Dermis blood vessel endothelial cell (primary cell): ENCODE results near the gene TOM1L2. TPM values are rescaled to one million over a fixed set of nuclear protein-coding genes. Genes with fewer than 3 reads are reported as not detected.

ENCODE experiments used
- DNase-seq: peaks from one replicate; pipeline ENCODE4 v3.0.0; 2010
- total RNA-seq: library from RNA; depleted of rRNA; stranded (reverse); fragments of >200 nt; gene quantifications from 2 replicates; pipeline ENCODE4 v1.2.3, GENCODE V29; 2014

TOM1L2 gene
- total RNA-seq, 1 donor from 2014 or later = 21.6 TPM

DNA sequence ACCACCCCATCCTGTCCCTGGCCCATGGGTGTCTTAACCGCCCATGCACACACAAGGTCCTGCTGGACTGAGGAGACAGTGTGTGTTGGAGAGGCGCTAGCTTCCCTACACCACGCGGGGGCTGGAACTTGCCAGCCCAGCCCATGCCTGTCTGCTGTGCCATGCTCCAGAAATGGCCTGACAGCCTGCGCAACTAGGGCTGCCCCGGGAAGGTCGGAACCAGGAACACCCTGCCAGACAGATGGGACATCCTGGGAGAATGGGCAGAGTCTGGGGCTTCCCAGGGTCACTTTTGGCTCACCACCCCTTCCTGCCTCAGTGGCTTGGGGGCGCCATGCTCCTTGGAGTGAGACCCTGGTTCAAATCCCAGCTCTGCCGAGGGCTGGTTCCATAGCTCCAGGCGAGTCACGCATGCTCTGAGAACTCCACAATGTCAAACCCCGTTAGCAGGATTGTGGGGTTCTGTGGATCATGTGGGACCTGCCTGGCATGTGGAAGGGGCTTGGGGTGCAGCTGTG is 171.6 kb downstream of the TOM1L2 start:
- DNase-seq = no peak

DNA sequence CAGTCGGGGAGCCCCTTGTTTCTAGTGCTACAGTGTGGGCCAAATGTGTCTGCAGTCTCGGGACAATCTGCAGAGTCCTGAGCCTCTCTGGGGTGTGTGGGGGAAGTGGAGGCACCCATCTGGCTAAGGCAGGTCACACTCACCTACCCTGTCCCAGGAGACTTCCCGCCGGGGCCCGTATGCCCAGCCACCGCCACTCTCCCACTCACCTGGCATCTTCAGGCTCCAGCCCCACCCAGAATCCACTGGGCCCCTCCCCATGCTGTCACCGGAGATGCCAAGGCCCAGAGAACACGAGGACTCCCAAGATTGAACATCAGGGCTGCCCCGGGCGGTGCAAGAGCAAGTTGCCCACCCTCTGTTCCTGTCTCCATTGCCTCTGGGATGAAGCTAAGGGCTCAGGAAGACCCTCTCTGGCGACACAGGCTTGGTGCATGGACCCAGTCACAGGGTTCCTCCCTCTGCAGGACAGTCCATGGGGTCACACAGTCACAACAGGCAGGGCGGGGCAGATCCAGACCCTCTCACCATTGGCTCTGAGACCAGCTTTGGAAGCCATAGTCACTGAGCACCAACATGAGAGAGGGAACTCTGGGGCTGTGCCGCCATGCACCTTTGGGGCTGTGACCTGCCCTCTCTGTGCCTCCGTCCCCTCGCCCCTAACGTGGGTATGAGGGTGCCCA is 173.5 kb downstream of the TOM1L2 start:
- no peak for DNase-seq

DNA sequence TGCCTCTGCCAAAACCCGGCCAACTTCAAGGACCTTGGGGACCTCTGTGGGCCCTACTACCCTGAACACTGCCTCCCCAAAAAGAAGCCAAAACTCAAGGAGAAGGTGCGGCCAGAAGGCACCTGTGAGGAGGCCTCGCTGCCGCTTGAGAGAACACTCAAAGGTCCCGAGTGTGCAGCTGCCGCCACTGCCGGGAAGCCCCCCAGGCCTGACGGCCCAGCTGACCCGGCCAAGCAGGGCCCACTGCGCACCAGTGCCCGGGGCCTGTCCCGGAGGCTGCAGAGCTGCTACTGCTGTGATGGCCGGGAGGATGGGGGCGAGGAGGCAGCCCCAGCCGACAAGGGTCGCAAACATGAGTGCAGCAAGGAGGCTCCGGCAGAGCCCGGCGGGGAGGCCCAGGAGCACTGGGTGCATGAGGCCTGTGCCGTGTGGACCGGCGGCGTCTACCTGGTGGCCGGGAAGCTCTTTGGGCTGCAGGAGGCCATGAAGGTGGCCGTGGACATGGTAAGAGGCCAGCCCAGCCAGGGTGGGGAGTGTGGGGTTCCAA is 174.1 kb downstream of the TOM1L2 start:
- no peak for DNase-seq

DNA sequence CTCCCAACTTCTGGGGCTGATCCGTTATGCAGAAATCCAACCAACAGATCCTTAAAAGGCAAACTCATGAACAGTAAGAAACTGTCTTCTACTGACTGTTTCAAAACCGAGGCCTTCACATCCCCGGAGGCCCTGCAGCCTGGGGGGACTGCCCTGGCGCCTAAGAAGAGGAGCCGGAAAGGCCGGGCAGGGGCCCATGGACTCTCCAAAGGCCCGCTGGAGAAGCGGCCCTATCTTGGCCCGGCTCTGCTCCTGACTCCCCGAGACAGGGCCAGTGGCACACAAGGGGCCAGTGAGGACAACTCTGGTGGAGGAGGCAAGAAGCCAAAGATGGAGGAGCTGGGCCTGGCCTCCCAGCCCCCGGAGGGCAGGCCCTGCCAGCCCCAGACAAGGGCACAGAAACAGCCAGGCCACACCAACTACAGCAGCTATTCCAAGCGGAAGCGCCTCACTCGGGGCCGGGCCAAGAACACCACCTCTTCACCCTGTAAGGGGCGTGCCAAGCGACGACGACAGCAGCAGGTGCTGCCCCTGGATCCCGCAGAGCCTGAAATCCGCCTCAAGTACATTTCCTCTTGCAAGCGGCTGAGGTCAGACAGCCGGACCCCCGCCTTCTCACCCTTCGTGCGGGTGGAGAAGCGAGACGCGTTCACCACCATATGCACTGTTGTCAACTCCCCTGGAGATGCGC is 174.9 kb downstream of the TOM1L2 start:
- no peak for DNase-seq

DNA sequence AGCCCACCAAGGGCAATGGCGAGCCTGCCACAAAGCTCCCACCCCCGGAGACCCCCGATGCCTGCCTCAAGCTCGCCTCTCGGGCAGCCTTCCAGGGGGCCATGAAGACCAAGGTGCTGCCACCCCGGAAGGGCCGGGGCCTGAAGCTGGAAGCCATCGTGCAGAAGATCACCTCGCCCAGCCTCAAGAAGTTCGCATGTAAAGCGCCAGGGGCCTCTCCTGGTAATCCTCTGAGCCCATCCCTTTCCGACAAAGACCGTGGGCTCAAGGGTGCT is 175.5 kb downstream of the TOM1L2 start:
- DNase-seq = no peak

DNA sequence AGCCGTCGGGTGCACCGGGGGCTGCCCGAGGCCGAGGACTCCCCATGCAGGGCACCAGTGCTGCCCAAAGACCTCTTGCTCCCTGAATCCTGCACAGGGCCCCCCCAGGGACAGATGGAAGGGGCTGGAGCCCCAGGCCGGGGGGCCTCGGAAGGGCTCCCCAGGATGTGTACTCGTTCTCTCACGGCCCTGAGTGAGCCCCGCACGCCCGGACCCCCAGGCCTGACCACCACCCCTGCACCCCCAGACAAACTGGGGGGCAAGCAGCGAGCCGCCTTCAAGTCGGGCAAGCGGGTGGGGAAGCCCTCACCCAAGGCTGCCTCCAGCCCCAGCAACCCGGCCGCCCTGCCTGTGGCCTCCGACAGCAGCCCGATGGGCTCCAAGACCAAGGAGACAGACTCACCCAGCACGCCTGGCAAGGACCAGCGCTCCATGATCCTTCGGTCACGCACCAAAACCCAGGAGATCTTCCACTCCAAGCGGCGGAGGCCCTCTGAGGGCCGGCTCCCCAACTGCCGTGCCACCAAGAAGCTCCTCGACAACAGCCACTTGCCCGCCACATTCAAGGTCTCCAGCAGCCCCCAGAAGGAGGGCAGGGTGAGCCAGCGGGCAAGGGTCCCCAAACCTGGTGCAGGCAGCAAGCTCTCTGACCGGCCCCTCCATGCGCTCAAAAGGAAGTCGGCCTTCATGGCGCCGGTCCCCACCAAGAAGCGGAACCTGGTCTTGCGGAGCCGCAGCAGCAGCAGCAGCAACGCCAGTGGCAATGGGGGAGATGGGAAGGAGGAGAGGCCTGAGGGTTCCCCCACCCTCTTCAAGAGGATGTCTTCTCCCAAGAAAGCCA is 176.0 kb downstream of the TOM1L2 start:
- DNase-seq = no peak

DNA sequence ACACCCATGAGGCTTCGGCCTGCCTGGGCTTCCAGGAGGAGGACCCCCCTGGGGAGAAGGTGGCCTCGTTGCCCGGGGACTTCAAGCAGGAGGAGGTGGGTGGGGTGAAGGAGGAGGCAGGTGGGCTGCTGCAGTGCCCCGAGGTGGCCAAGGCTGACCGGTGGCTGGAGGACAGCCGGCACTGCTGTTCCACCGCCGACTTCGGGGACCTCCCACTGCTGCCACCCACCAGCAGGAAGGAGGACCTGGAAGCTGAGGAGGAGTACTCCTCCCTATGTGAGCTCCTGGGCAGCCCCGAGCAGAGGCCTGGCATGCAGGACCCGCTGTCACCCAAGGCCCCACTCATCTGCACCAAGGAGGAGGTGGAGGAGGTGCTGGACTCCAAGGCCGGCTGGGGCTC is 176.9 kb downstream of the TOM1L2 start:
- no peak for DNase-seq

DNA sequence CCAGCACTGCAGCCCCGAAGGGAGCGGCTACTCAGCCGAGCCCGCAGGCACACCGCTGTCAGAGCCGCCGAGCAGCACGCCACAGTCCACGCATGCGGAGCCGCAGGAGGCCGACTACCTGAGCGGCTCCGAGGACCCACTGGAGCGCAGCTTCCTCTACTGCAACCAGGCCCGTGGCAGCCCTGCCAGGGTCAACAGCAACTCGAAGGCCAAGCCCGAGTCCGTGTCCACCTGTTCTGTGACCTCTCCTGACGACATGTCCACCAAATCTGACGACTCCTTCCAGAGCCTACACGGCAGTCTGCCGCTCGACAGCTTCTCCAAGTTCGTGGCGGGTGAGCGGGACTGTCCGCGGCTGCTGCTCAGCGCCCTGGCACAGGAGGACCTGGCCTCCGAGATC is 177.8 kb downstream of the TOM1L2 start:
- DNase-seq = no peak

Other genes starting within 250 kb of the TOM1L2 start
- 28.8 and 71.5 TPM in 2 replicates for gene SREBF1, start 135.4 kb downstream of the TOM1L2 start, total RNA-seq
- gene DRC3, start 462 bp upstream of the TOM1L2 start, total RNA-seq = 1.5 and 2.5 TPM in 2 replicates
- 21.2 and 21.3 TPM in 2 replicates for gene ATPAF2, start 66.8 kb upstream of the TOM1L2 start, total RNA-seq
- gene GID4, start 67.0 kb upstream of the TOM1L2 start, total RNA-seq = 6.3 and 8.8 TPM in 2 replicates
- gene DRG2, start 115.5 kb upstream of the TOM1L2 start, total RNA-seq = 44.5 and 54.1 TPM in 2 replicates
- gene MYO15A, start 136.4 kb upstream of the TOM1L2 start, total RNA-seq = under 0.01 and 0.60 TPM in 2 replicates
- 95.1 and 104 TPM in 2 replicates for gene ALKBH5, start 211.4 kb upstream of the TOM1L2 start, total RNA-seq